HG03469 (cell line): ENCODE results near the gene MYO6.

Source experiments
- ATAC-seq: cut with Tn5 transposase; IDR thresholded peaks from one replicate; pipeline ENCODE4 v1.9.1; 2021; ENCODE audit warnings: mild to moderate bottlenecking, moderate library complexity, moderate number of reproducible peaks; ENCODE audit not compliant: unreplicated experiment

Gene MYO6

DNA sequence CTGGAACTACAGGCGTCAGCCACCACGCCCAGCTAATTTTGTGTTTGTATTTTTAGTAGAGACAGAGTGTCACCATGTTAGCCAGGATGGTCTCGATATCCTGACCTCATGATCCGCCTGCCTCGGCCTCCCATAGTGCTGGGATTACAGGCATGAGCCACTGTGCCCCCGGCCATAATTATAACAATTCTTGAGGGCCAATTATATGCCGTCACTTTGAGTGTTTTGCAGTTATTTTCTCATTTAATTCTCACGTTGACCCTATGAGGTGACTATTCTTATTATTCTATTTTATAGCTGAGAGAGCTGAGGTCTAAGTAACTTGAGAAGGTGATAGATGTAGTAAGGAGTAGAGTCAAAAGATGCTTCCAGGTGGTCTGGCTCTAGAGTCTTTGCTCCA lies 13.0 kb downstream of the MYO6 start:
- ATAC-seq, result no peak

DNA sequence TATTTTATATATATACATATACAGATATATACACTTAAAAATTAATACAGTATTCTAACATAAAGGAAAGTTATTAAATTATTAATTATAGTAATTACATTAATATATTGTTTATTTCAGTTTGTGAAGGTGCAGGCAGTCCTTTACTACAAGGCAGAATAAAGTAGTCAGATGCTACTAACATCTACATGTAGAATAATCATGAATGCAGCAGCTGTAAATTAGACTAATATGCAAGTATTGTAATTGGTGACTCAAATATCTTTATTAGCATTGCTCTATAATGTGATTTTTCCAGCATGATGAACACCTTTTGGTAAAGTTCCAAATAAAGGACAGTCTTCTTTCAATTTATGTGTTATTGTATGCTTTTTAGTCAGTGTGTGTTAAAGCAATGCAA lies 17.3 kb downstream of the MYO6 start:
- ATAC-seq, result no peak

DNA sequence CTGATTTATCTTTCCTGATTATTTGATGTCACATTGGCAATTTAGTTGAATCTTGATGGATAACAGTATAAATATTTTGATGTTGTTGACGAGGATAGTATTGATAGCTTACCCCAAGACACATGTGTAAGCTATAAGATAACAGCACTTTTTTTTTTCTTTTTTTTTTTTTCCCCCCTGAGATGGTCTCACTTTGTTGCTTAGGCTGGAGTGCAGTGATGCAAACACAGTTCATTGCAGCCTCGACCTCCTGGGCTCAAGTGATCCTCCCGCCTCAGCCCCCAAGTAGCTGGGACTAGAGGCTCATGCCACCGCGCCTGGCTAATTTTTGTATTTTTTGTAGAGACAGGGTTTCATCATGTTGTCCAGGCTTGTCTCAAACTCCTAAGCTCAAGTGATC lies 21.8 kb downstream of the MYO6 start:
- no peak for ATAC-seq

DNA sequence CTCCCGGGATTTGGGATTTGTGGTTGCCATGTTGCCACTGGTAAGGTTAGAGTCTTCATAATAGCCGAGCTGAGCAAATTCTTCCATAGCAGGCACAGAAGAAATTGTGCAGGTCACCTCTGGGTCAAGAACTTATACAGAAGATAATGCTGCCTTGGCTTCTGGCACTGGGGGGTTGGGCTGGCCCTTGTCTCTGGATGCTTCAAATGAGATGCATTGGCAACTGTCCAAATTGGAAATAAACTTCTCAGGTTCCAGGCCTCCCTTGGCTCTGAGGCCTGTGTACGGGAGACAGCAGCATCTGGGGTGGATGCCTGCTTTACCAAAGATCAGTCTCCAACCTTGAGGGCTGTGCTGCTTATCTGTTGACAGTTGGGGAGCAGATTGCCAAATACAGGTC lies 26.2 kb downstream of the MYO6 start:
- no peak for ATAC-seq

DNA sequence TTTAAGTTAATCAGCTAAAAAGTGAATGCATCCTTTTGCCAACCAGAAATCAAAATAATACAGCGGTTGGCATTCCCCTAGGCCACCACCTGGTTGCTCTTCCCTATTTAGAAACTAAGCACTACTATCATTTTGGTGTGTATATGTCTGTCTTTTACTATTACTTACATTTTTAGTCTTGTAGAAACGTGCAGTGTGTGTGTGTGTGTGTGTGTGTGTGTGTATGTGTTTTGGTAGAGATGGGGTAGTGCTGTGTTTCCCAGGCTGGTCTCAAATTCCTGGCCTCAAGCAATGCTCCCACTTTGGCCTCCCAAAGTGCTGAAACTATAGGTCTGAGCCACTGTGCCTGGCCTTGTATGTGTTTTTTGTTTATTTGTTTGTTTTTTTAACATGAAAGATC lies 27.4 kb downstream of the MYO6 start:
- no peak for ATAC-seq

DNA sequence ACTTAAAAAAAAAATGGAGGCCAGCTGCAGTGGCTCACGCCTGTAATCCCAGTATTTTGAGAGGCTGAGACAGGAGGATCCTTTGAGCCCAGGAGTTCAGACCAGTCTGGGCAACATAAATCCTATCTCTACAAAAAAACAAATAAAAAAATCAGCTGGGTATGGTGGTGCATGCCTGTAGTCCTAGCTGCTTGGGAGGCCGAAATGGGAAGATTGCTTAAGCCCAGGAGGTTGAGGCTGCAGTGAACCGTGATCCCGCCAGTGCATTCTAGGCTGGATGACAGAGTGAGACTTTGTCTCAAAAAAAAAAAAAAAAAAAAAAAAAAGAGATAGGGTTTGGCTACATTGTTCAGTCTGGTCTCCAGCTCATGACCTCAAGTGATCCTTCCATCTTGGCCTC lies 29.7 kb downstream of the MYO6 start:
- no peak for ATAC-seq

DNA sequence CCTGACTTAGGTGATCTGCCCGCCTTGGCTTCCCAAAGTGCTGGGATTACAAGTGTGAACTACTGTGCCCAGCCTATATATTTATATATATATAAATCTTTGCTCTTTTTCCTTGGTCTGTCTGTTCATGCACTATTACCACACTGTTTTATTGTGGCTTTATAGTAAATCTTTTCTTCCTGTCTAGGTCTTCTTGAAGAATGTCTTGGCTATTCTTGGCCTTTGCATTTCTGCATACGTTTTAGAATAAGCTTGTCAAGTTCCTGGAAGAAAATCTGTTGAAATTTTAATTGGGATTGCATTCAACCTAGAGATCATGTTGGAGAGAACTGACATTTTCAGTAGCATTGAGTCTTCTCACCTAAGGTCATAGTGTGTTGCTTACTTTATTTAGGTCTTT lies 37.1 kb downstream of the MYO6 start:
- no peak for ATAC-seq

DNA sequence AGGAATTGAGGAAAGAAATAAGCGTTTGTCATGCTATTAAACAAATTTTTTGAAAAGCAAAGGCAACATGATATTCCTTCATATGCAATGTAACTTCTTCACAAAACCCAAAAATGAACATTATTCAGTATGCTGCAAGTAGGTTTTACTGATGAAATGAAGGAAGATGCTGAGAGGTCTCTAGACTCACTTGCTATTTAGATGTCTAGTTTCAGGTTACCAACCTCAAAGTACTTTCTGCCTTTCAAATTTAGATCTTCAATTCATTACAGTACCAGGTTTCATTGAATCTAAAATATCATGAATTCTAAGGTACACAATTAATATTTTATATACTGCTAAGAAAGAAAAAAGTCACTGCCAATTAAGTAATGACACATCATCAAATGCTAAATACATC lies 39.9 kb downstream of the MYO6 start:
- no peak for ATAC-seq

DNA sequence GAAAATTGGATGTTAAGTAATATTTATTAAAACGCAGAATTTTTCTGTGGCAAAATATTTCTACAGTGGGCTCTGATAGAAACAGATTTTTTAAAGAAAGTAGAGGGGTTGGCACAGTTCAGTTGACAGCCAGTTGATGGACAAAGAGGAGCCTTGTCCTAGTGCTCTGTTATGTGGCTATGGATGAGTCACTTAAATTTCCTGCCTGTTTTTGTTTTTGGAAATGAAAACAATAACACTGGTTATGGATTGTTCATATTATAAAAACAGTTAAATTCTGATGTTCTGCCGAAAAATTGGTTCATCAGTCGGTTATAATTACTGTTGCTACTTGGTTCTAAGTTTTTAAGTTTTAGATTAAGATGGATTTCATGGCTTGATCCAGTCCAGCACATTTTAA lies 42.8 kb downstream of the MYO6 start:
- ATAC-seq, result no peak

DNA sequence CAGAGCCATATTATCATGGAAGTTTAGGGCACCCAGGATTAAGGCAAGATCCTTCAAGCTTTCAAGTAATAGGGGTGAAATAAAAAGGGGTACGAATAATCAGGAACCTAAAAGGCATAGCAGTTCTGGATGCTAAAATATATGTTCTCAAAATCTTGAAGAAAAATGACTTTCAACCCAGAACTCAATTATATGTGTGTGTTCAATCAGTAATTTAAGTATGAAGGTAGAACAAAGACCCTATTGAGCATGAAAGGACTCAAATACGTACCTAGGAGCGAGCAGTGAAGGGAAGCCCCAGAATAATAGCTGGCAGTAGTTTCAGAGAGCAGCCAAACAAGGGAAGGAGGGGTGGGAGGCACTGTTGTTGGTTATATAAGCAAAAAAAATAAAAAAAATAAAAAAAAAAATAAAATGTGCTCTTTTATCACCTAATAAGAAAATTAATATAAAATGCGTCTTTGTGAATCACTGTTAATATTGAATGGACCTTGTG lies 45.4 kb downstream of the MYO6 start:
- no peak for ATAC-seq

DNA sequence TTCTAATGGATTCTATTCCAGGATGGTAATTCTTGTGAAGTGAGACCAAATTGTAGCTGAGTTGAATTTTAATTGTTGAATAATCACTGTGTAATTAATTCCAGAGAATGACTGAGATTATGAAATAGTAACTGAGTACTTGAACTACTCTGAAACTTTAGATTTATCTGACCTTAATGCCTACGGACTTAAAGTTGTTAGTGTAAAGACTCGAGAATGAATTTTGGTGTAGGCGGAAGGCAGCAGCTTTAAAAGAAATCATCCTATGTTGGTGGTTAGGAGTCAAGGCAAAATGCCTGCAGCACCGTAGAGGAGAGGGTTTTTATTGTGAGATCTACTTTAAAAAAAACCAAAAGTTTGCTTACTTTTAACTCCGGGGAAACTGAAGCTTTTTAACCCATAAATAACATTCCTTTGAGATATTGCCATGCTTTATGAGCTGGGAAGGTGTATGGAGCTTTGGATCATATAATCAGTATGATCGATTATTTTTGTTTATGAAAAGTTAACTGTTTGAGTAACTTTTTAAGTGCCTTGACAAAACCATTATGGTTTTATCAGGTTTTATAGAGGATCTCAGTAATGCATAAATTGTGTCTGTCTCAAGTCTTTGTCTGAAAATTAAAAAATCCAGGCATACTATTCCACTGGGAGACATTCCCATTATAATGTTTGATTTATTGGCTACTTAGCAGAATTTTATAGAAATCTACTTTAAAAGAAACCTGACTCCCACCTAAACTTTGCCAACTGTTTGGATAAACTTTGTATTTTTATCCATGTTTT lies 46.1 kb downstream of the MYO6 start:
- ATAC-seq, result no peak

DNA sequence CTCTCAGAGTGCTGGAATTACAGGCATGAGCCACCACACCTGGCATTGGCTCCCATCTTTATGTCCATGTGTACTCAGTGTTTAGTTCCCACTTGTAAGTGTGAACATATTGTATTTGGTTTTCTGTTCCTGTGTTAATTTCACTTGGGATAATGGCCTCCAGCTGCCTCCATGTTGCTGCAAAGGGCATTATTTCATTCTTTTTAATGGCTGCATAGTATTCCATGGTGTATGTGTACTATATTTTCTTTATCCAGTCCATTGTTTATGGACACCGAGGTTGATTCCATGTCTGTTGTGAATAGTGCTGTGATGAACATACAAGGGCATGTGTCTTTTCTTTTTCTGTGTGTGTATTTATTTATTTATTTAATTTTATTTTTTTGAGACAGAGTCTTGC lies 47.7 kb downstream of the MYO6 start:
- ATAC-seq, result no peak

DNA sequence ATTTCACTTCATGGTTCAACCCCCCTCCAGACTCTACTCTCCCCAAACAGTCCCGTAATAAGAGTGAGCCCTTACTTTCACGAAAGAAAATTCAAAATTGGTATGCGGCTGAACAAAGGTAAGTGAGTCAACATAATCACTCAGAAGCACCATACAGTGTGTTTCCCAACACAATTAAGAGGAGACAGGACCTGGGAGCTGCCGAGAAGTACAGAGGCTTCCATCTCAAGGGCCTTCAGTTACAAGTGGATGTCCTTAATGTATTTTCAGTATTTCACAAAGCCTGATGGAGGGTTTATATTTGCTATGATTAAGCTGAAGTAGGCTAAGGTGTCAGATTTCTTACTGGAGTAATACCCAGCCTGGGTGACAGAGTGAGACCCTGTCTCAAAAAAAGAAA lies 51.1 kb downstream of the MYO6 start:
- ATAC-seq, result no peak

DNA sequence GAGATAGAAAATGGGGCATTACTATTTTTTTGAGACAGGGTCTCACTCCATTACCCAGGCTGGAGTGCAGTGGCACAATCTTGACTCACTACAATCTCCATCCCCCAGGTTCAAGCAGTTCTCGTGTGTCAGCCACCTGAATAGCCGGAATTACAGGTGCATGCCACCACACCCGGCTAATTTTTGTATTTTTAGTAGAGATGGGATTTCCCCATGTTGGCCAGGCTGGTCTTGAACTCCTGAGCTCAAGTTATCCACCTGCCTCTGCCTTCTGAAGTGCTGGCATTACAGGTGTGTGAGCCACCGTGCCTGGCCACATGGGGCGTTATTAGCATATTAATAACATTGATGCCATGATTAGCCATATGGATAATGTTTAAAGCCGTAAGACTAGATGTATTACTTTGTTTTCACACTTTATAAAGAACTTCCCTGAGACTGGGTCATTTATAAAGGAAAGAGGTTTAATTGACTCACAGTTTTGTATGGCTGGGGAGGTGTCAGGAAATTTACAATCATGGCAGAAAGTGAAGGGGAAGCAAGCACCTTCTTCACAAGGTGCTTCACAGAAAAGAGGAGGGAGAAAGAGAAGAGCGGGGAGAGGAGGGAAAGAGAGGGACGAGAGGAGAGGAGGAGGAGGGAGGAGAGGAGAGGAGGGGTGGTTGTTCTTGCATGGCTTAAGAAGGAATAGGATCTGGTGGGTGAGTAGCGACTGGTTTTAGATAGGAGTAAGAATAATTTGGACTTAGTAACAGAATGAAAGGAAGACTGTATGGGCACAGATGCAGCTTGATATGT lies 51.9 kb downstream of the MYO6 start:
- ATAC-seq, result no peak

DNA sequence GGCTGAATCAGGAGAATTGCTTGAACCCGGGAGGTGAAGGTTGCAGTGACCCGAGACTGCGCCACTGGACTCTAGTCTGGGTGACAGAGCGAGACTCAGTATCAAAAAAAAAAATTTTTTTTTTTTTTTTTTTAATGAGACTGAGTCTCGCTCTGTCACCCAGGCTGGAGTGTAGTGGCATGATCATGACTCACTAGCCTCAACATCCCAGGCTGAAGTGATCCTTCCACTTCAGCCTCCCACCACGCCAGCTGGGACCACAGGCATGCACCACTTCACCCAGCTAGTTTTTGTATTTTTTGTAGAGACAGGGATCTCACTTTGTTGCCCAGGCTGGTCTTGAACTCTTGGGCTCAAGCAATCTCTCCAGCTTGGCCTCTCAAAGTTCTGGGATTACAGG lies 53.3 kb downstream of the MYO6 start:
- ATAC-seq, result no peak

DNA sequence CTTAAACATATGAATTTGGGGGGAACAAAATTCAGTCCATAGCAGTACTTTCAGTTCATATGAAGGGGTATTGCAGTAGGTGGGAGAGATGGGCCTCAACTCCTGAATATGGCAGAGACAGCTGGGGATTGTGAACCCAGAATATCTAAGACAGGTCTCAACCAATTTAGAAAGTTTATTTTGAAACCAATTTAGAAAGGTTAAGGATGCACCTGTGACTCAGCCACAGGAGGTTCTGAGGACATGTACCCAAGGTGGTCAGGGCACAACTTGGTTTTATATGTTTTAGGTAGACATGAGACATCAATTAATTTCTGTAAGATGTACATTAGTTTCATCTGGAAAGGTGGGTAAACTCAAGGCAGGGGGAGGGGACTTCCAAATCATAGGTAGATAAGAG lies 59.5 kb downstream of the MYO6 start:
- ATAC-seq, result no peak

DNA sequence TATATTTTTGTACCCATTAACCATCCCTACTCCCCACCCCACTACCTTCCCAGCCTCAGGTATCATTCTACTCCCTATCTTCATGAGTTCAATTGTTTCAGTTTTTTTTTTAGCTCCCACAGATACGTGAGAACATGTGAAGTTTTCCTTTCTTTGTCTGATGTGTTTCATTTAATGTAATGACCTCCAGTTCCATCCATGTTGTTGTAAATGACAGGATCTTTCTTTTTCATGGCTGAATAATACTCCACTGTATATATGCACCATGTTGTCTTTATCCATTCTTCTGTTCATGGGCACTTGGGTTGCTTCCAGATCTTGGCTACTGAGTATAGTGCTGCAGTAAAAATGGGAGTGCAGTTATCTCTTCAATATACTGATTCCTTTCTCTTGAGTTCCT lies 63.5 kb downstream of the MYO6 start:
- ATAC-seq, result no peak

DNA sequence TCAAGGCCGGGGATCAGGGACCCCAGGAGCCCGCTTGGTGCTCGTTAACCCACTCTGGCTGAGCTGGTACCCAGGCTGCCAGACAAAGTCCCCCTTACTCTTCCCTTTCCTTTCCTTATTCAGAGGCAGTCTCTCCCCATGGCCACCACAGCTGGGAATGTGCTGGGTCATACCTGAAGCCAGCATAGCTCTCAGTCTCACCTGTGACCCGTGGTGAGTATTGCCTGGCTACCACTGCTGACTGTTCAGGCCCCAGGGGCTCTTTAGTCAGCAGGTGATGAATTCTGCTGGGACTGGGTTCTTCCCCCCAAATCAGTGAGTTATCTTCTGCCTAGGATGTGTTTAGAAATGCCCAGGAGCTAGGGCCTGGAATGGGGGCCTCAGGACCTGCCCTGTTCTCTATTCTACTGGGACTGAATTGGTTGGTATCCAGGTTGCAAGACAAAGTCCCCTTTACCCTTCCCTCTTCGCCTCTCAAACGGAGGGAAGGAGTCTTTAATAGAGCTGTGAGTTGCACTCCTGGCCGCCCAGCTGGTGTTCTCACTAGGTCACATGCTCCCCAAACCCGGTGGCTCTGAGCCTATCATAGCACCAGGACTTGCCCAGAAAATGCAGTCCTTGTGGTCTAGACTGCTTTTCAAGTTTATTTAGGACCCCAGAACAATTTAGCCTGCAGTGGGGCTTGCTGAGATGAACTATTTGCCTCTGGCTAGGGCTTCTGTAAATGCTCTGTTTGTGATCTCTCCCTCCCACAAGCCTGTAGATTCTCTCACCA lies 64.6 kb downstream of the MYO6 start:
- no peak for ATAC-seq

DNA sequence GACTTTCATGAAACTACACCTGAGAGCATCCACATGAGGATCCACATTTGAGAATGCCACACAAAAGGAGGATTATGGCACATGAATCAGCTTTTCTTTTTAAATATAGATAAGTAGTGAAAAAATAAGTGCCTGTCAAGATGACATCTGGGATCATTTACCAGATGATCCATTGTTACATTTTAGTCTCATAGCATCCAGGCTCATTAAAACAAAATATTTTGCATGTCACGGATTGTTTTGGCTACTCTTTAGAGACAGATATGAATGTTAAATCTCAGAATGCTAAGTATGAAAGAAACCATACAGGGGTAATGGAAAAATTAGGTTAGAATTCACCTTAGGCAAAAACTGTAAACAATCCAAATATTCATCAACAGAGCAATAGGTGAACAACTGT lies 66.7 kb downstream of the MYO6 start:
- no peak for ATAC-seq

DNA sequence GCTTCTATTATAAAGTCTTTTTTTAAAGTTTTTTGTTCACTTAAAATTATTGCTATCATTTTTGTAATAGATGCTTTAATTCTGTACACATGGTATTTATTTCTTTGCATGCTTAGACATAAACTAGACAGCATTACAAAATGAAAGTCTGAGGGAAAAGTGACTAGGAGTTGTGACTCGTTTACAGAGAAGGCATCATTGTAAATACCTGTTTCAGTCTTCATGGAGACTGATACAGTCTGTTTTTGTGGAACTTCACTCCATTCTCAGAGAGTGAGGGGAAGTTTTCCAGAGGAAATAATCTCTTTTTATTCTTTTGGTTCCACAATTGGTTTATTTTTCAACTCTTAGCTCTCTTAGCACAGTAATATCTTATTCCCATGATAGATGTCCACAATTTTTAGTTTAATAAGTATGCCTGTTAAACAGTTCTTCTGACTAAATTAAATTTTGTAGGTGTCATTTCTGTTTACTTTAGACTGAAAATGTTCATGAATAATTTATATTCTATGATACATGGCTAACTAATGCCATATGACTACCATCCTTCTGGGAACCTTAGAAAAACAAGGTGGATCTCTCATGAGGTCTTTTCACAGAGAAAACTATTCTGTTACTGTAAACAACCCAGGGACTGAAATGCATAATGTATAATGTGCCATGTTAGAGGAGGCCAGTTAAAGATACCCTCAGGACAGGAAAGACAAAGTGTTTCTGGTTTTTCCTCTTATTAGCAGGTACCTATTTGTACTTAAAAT lies 69.2 kb downstream of the MYO6 start:
- ATAC-seq, result no peak
